ENCODE measurements around the gene RLBP1.

DNA sequence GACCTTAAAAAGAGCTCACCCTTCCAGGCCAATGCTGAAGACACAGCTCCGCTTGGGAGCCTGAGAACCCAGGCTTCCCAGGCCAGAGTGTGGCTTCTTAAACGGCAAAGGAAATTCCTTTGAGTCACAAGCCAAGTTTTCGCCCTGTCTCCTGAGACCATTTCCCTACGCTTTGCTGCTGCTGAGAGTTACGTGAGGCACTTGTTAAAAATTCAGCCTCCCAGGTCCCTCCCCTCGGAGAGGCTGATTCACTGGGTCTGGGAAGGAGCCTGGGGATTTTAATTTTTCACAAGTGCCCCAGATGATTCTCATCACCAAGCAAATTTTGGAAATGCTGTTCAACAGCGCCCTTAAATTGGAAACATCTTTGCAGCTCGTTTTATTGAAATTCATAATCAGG lies 25.5 kb downstream of the RLBP1 start:
- no peak for TF ChIP-seq EP300 (conservative IDR thresholded peaks at IDR 0.05; ENCODE audit: poor library complexity, severe bottlenecking)
- TF ChIP-seq, protein P1, sequence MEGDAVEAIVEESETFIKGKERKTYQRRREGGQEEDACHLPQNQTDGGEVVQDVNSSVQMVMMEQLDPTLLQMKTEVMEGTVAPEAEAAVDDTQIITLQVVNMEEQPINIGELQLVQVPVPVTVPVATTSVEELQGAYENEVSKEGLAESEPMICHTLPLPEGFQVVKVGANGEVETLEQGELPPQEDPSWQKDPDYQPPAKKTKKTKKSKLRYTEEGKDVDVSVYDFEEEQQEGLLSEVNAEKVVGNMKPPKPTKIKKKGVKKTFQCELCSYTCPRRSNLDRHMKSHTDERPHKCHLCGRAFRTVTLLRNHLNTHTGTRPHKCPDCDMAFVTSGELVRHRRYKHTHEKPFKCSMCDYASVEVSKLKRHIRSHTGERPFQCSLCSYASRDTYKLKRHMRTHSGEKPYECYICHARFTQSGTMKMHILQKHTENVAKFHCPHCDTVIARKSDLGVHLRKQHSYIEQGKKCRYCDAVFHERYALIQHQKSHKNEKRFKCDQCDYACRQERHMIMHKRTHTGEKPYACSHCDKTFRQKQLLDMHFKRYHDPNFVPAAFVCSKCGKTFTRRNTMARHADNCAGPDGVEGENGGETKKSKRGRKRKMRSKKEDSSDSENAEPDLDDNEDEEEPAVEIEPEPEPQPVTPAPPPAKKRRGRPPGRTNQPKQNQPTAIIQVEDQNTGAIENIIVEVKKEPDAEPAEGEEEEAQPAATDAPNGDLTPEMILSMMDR (IDR thresholded peaks at IDR 0.05; ENCODE audit: poor library complexity, severe bottlenecking): no peak
- no peak for TF ChIP-seq SMC3 (conservative IDR thresholded peaks at IDR 0.05; ENCODE audit: poor library complexity)
- no peak for TF ChIP-seq POLR2AphosphoS5 (IDR thresholded peaks at IDR 0.05)
- no peak for TF ChIP-seq RAD21 (conservative IDR thresholded peaks at IDR 0.05)
- no peak for TF ChIP-seq EZH2 (IDR thresholded peaks at IDR 0.05; ENCODE audit: borderline replicate concordance, insufficient read depth, low read length, poor library complexity, severe bottlenecking)
- TF ChIP-seq, protein P2, sequence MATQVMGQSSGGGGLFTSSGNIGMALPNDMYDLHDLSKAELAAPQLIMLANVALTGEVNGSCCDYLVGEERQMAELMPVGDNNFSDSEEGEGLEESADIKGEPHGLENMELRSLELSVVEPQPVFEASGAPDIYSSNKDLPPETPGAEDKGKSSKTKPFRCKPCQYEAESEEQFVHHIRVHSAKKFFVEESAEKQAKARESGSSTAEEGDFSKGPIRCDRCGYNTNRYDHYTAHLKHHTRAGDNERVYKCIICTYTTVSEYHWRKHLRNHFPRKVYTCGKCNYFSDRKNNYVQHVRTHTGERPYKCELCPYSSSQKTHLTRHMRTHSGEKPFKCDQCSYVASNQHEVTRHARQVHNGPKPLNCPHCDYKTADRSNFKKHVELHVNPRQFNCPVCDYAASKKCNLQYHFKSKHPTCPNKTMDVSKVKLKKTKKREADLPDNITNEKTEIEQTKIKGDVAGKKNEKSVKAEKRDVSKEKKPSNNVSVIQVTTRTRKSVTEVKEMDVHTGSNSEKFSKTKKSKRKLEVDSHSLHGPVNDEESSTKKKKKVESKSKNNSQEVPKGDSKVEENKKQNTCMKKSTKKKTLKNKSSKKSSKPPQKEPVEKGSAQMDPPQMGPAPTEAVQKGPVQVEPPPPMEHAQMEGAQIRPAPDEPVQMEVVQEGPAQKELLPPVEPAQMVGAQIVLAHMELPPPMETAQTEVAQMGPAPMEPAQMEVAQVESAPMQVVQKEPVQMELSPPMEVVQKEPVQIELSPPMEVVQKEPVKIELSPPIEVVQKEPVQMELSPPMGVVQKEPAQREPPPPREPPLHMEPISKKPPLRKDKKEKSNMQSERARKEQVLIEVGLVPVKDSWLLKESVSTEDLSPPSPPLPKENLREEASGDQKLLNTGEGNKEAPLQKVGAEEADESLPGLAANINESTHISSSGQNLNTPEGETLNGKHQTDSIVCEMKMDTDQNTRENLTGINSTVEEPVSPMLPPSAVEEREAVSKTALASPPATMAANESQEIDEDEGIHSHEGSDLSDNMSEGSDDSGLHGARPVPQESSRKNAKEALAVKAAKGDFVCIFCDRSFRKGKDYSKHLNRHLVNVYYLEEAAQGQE (IDR thresholded peaks at IDR 0.05; ENCODE audit: borderline replicate concordance): no peak
- TF ChIP-seq TAF1 (IDR thresholded peaks at IDR 0.05; ENCODE audit: low read depth): no peak
- no peak for TF ChIP-seq MXI1 (conservative IDR thresholded peaks at IDR 0.05; ENCODE audit: poor library complexity, severe bottlenecking)

All from neural cell (in vitro differentiated cells).